Caki2 (cell line): ENCODE measurements around the gene TECTA. TPM values are rescaled to one million over a fixed set of nuclear protein-coding genes. Genes with fewer than 3 reads are reported as not detected.
A peak's percentile ranks its signal among the peaks of the same experiment; 100 is the strongest.

Experiments
- DNase-seq: peaks from one replicate; pipeline ENCODE4 v3.0.0-alpha.2; 2015; ENCODE audit warnings: low read depth
- in situ Hi-C: cut with HindIII; loops from 2 replicates; pipeline ENCODE4 v1.10.0; 2016; ENCODE audit warnings: low sequenced_read_pairs, low pct_unique_long_range_greater_than_20kb, mixed read lengths
- total RNA-seq: library from RNA; depleted of rRNA; stranded (reverse); fragments of >200 nt; shearing (Covaris generic); gene quantifications from 2 replicates; pipeline ENCODE4 v1.2.3, GENCODE V29; 2014; ENCODE audit warnings: low replicate concordance

TECTA gene
- total RNA-seq, 1 experiment from 2014 or later: 0.78 TPM

GRCh38 chr11:121117788-121118187 is 16.7 kb downstream of the TECTA start:
- in situ Hi-C loops: no loop called here
- no peak for DNase-seq

- no peak for DNase-seq
- in situ Hi-C loops: no loop called here
Observed at GRCh38 chr11:121119440-121119839, 18.4 kb downstream of the TECTA start.

GRCh38 chr11:121122328-121122727 is 21.3 kb downstream of the TECTA start:
- no peak for DNase-seq
- in situ Hi-C loops: no loop called here

GRCh38 chr11:121123496-121124069 is 22.5 kb downstream of the TECTA start:
- no peak for DNase-seq
- in situ Hi-C loops: no loop called here

- DNase-seq: no peak
- in situ Hi-C loops: no loop called here
Observed at GRCh38 chr11:121127809-121128208, 26.8 kb downstream of the TECTA start.

- in situ Hi-C loops: no loop called here
- DNase-seq: no peak
Observed at GRCh38 chr11:121129362-121130340, 28.6 kb downstream of the TECTA start.

GRCh38 chr11:121131656-121132055 is 30.6 kb downstream of the TECTA start:
- in situ Hi-C loops: no loop called here
- DNase-seq: peak; percentile 61

GRCh38 chr11:121132211-121132976 is 31.4 kb downstream of the TECTA start:
- DNase-seq: peak; percentile 80
- in situ Hi-C loops: no loop called here

GRCh38 chr11:121134741-121135312 is 33.8 kb downstream of the TECTA start:
- DNase-seq: peak; percentile 45
- in situ Hi-C loops: no loop called here

GRCh38 chr11:121137005-121137404 is 36.0 kb downstream of the TECTA start:
- no peak for DNase-seq
- in situ Hi-C loops: no loop called here

- DNase-seq: no peak
- in situ Hi-C loops: no loop called here
Observed at GRCh38 chr11:121138259-121138658, 37.2 kb downstream of the TECTA start.

GRCh38 chr11:121140369-121140768 is 39.3 kb downstream of the TECTA start:
- DNase-seq: no peak
- in situ Hi-C loops: no loop called here

- peak; percentile 22 for DNase-seq
- in situ Hi-C loops: no loop called here
Observed at GRCh38 chr11:121141066-121141465, 40.0 kb downstream of the TECTA start.

GRCh38 chr11:121143921-121144320 is 42.9 kb downstream of the TECTA start:
- no peak for DNase-seq
- in situ Hi-C loops: no loop called here

GRCh38 chr11:121144723-121145122 is 43.7 kb downstream of the TECTA start:
- in situ Hi-C loops: no loop called here
- no peak for DNase-seq

- DNase-seq: no peak
- in situ Hi-C loops: no loop called here
Observed at GRCh38 chr11:121145826-121146225, 44.8 kb downstream of the TECTA start.

- in situ Hi-C loops: no loop called here
Observed at GRCh38 chr11:121149116-121149515, 48.1 kb downstream of the TECTA start.

GRCh38 chr11:121151207-121151688 is 50.2 kb downstream of the TECTA start:
- in situ Hi-C loops: no loop called here
- no peak for DNase-seq

More at GRCh38 chr11:121149116-121149515, 48.1 kb downstream of the TECTA start:
- DNase-seq: no peak
